ENCODE data around the gene RPS14. TPM values are rescaled to one million over a fixed set of nuclear protein-coding genes. Genes with fewer than 3 reads are reported as not detected.

The RPS14 gene
- total and polyA plus RNA-seq, 2 of the 8 experiments (the other 6 are each of a cell fraction or from before 2014, with no cell fraction given), result 2,548 to 6,423 TPM

DNA sequence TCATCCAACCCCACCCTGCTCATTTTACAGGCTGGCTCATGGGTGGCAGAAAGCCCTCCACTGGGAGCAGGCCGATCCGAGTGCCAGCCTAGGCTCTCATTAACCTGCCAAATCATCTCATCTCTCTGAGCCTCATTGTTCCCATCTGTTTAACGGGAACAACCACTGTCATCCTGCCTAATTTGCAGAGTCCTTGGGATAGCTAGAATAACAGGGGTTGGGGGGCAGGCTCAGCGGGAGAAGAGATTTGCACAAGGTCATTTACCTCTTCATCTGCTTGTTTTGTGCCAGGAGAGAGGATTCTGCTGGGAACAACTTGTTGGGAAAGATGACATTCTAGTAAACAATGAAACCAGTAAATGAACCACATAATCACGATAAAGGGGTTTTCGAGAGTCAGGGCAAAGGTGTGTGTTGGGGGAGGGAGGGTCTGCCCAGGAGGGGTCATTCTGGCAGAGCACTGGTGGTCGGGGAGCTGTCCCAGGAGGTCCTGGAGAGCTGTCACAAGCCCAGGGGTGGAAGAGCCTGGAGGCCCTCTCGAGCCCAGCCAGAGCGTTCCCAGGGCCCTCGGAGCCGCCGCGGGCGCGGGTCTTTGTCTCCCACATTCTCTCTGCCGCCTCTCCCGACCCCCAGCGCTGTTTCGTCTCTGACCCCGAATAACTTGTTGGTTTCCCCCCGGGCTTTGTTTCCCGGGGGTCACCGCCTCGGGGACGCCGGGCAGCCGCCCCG lies 35.6 kb upstream of the RPS14 start:
- Histone ChIP-seq H2BK15ac (ENCODE audit: low read length) (peak overlapping the region; percentile 83; the same call in 1 of the 2 replicates), H2AK5ac (ENCODE audit: low read depth, low read length) (peak overlapping the region; percentile 68; the same call in 1 of the 2 replicates), H3K4ac (replicated peaks; ENCODE audit: insufficient read length, low read depth, low read length) (no peak overlapping the region), H3K18ac (ENCODE audit: extremely low read depth, low read length) (peak overlapping the region; percentile 53), H3K27ac (ENCODE audit: low read depth, low read length) (peak overlapping the region; percentile 89; the same call in 1 of the 2 replicates), H3K4me3 (ENCODE audit: extremely low read depth in 1 of 4, insufficient read depth in 2 of 4, low read depth in 3 of 4, low read length in 4 of 4) (peak overlapping the region; percentile 50 to 99 (median 74)), H3K14ac (ENCODE audit: insufficient read length) (no peak overlapping the region), H2BK120ac (replicated peaks; ENCODE audit: low read depth, low read length) (no peak overlapping the region), H2BK20ac (ENCODE audit: low read length) (no peak overlapping the region), H3K9me3 (ENCODE audit: insufficient read depth in 2 of 2, low read depth in 1 of 2, low read length in 1 of 2) (no peaks in the 10 kb centered on the region), H3K9ac (replicated peaks in 1 of 4; ENCODE audit: extremely low read depth in 1 of 4, low read depth in 3 of 4, low read length in 3 of 4) (peak overlapping the region; percentile 60 to 91 (median 80)), H3K56ac (replicated peaks; ENCODE audit: insufficient read length, low read depth, low read length) (no peak overlapping the region), H4K5ac (ENCODE audit: insufficient read length, low read depth, low read length) (no peak overlapping the region), H4K20me1 (replicated peaks in 1 of 2; ENCODE audit: control insufficient read depth in 1 of 2, insufficient read depth in 2 of 2, low read length in 2 of 2) (peaks cover 9 to 14% of the 10 kb centered on the region in 2 experiments), H3K79me1 (ENCODE audit: low read depth, low read length) (peaks cover 21% of the 10 kb centered on the region), H4K91ac (replicated peaks; ENCODE audit: insufficient read length, low read length) (no peak overlapping the region), H2BK5ac (ENCODE audit: low read depth, low read length) (no peak overlapping the region), H3K79me2 (ENCODE audit: control insufficient read depth in 1 of 2, insufficient read depth in 2 of 2, low read length in 2 of 2) (peaks cover 15 to 33% of the 10 kb centered on the region in 2 experiments), H3K27me3 (replicated peaks in 1 of 4; ENCODE audit: control insufficient read depth in 3 of 4, extremely low read depth in 1 of 4, insufficient read depth in 3 of 4, low read length in 3 of 4) (no peaks in the 10 kb centered on the region), H2BK12ac (ENCODE audit: low read depth, low read length) (0 out of 2 replicates have a peak overlapping the region, but pooled peaks have one; percentile 10), H3K4me2 (ENCODE audit: insufficient read depth in 1 of 2, low read depth in 2 of 2, low read length in 2 of 2) (peak overlapping the region; percentile 79 to 84), H3K23me2 (ENCODE audit: low read depth, low read length) (peaks cover 3% of the 10 kb centered on the region; the same call in 1 of the 2 replicates), H3K4me1 (replicated peaks in 1 of 4; ENCODE audit: control insufficient read depth in 3 of 4, insufficient read depth in 4 of 4, low read length in 3 of 4) (peaks cover 14 to 43% (median 32%) of the 10 kb centered on the region in 4 experiments), H3K23ac (ENCODE audit: insufficient read length) (no peak overlapping the region), H2AFZ (ENCODE audit: low read length) (no peak overlapping the region), H4K8ac (ENCODE audit: extremely low read depth, insufficient read depth, low read length) (peak overlapping the region; percentile 92; the same call in 1 of the 2 replicates), H3K36me3 (ENCODE audit: control insufficient read depth in 2 of 4, insufficient read depth in 4 of 4, low read length in 3 of 4) (no peaks in the 10 kb centered on the region)
- 22% methylated on average over 16 of the region's 28 CpGs; no CpG with 5 or more reads in 1 of the 2 experiments for WGBS, 2 experiments (ENCODE audit: extremely low coverage in 1 of 2, insufficient coverage in 1 of 2, insufficient read length in 1 of 2, insufficient replicate concordance in 2 of 2, low coverage in 1 of 2, low lambda C conversion rate in 2 of 2, missing lambda C conversion rate in 1 of 2)
- POLR2A ChIA-PET (ENCODE audit: partially characterized antibody), result interaction anchor here (0.6 to 12.0 kb wide), 20 partner anchors 11 to 197 kb away, joined by 3 to 122 read pairs (median 4); partner anchors contain the start of genes NDST1 and RPS14
- CTCF ChIA-PET (ENCODE audit: partially characterized antibody), result interaction anchor here (0.6 to 30.8 kb wide), 11 partner anchors 20 to 363 kb away, joined by 3 to 571 read pairs (median 5); partner anchors contain the start of gene NDST1
- FAIRE-seq (no peak), DNase-seq (ENCODE audit: low read depth in 1 of 2, low spot score in 2 of 2) (no peak)
- peak in 1 of 2 experiments; percentile 32; a peak in 1 of 4 replicates for TF ChIP-seq HDAC2 (IDR thresholded peaks at IDR 0.05; ENCODE audit: borderline replicate concordance in 1 of 2, low read depth in 2 of 2, low read length in 2 of 2)
- TF ChIP-seq ASH2L (IDR thresholded peaks at IDR 0.05; ENCODE audit: low read length), result peak; percentile 56
- TF ChIP-seq BRCA1 (IDR thresholded peaks at IDR 0.05; ENCODE audit: low read depth, low read length), result no peak
- TF ChIP-seq KDM1A (IDR thresholded peaks at IDR 0.05; ENCODE audit: borderline replicate concordance, low read length), result peak; percentile 96
- TF ChIP-seq, protein P1, sequence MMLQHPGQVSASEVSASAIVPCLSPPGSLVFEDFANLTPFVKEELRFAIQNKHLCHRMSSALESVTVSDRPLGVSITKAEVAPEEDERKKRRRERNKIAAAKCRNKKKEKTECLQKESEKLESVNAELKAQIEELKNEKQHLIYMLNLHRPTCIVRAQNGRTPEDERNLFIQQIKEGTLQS (IDR thresholded peaks at IDR 0.05; ENCODE audit: insufficient read depth, low read depth, low read length), result 0 out of 2 replicates have a peak, but pooled peaks have one; percentile 26
